Kidney epithelial cell (primary cell): ENCODE measurements around the gene ABL2. TPM values are rescaled to one million over a fixed set of nuclear protein-coding genes. Genes with fewer than 3 reads are reported as not detected.
"Not testable (repeated sequence)": the region's sequence is repeated elsewhere in the genome, so short reads cannot be mapped to it uniquely, and the experiment has no call there.

Source experiments
- DNase-seq: peaks from one replicate; pipeline ENCODE4 v3.0.0-alpha.2; 2010; ENCODE audit warnings: low read depth
- H3K27me3 ChIP-seq: 2 replicates; pipeline ENCODE4 v1.6.0; 2011; ENCODE audit warnings: low read length; ENCODE audit not compliant: control insufficient read depth, insufficient read depth
- H3K36me3 ChIP-seq: 2 replicates; pipeline ENCODE4 v1.5.1; 2011; ENCODE audit warnings: low read length; ENCODE audit not compliant: control insufficient read depth, insufficient read depth
- H3K4me3 ChIP-seq: 2 replicates; pipeline ENCODE4 v1.5.1; 2011; ENCODE audit warnings: low read depth, mild to moderate bottlenecking, control low read depth, low read length
- total RNA-seq: library from RNA; depleted of rRNA; stranded (reverse); fragments of >200 nt; gene quantifications from 2 replicates; pipeline ENCODE4 v1.2.3, GENCODE V29; 2015
- TF ChIP-seq, protein P1 (sequence below): IDR thresholded peaks from 2 replicates; pipeline ENCODE4 v1.5.1; 2011; ENCODE audit warnings: mild to moderate bottlenecking, moderate library complexity, low read length, control low read depth, inconsistent platforms; ENCODE audit not compliant: insufficient read depth, poor library complexity, severe bottlenecking

ABL2 gene
- total RNA-seq, 1 donor from 2014 or later: 47.4 TPM

DNA sequence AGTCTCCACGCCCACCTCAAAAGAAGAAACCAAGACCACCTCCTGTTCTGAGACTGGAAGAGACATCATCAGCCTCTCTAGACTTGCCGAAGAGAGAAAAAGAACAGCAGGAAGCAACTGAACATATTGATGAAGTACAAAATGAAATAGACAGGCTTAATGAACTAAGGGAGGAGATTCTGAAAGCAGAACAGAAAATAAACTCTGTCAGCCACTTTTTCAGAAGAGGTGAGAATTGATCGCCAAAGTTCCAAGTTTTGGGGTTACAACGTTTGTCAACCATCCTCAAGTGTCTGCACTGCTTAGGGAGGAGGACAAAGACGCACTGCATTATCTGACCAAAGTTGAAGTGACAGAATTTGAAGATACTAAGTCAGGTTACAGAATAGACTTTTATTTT is 45.6 kb downstream of the ABL2 start:
- Histone ChIP-seq H3K36me3 (no peaks in the 10 kb centered on the region), H3K4me3 (no peak overlapping the region), H3K27me3 (no peaks in the 10 kb centered on the region)
- no peak for DNase-seq
- TF ChIP-seq, protein P1, sequence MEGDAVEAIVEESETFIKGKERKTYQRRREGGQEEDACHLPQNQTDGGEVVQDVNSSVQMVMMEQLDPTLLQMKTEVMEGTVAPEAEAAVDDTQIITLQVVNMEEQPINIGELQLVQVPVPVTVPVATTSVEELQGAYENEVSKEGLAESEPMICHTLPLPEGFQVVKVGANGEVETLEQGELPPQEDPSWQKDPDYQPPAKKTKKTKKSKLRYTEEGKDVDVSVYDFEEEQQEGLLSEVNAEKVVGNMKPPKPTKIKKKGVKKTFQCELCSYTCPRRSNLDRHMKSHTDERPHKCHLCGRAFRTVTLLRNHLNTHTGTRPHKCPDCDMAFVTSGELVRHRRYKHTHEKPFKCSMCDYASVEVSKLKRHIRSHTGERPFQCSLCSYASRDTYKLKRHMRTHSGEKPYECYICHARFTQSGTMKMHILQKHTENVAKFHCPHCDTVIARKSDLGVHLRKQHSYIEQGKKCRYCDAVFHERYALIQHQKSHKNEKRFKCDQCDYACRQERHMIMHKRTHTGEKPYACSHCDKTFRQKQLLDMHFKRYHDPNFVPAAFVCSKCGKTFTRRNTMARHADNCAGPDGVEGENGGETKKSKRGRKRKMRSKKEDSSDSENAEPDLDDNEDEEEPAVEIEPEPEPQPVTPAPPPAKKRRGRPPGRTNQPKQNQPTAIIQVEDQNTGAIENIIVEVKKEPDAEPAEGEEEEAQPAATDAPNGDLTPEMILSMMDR: no peak

DNA sequence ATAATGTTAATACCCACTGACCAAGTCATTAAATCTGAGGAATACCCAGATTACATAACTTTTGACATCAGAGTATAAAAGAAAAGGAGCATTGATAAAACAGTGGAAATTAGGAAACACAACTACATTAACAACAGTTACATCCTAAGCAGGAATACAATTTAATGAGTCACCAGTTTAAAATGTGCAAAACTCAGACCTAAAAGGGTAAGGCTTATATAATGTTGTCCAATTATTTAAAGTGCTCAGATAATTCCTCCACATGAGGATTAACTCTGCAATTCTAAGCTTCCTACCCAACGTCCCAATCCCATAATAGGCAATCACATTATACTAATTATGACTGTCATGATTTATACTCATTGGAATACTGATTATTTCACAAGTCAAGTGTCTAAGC is 50.5 kb downstream of the ABL2 start:
- TF ChIP-seq, protein P1: no peak
- Histone ChIP-seq H3K4me3 (no peak overlapping the region), H3K36me3 (no peaks in the 10 kb centered on the region), H3K27me3 (no peaks in the 10 kb centered on the region)
- no peak for DNase-seq

DNA sequence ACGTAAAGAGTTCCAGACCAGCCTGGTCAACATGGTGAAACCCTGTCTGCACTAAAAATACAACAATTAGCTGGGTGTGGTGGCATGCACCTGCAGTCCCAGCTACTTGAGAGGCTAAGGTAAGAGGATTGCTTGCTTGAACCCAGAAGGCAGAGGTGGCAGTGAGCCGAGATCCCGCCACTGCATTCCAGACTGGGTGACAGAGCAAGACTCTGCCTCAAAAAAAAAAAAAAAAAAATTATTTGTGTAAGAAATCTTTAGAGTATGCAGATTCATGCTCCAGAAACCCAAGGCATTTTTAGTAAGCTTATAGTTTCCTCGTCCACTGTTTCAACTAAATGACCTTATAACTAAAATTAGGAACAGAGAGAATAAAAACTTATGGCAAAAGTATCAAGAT is 51.3 kb downstream of the ABL2 start:
- Histone ChIP-seq H3K36me3 (no peaks in the 10 kb centered on the region), H3K4me3 (no peak overlapping the region), H3K27me3 (no peaks in the 10 kb centered on the region)
- TF ChIP-seq, protein P1: no peak
- DNase-seq: no peak

DNA sequence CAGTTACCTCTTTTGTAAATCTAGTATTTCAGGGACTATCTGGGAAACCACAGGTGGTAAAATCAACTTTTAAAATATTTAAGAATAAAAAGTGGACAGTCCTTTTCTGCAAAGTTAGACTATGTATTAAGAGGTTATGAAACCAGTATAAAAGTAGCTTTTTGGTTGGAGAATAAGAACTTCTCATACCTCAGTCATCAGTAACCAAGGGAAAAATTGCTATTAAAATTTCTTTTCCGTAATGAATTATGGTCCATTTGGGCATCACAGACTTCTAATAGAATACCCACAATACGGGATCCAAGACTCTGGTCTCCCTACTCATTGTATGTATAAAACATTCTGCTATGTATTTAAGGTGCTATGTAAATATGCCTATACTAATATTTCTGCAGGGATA is 51.9 kb downstream of the ABL2 start:
- TF ChIP-seq, protein P1: no peak
- no peak for DNase-seq
- no peaks in the 10 kb centered on the region for H3K27me3 ChIP-seq
- H3K4me3 ChIP-seq: no peak overlapping the region
- no peaks in the 10 kb centered on the region for H3K36me3 ChIP-seq

DNA sequence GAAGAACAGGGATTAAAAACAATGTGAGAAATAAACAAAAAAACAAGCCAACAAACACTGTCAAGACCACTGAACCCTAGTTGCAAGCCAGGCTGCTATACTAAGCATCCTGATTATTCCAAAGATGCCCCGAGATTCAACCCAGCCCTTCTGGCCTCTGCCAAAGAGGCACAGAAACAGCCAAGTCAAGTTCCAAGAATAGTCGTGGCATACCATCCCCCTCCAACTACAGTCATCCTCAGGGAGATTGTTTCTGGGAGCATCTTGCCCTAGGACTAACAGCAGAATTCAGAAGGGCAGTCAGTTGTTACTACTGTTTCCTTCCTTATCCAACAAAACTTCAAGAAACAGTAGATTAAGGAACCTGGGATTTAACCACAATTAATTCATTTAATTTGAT is 52.3 kb downstream of the ABL2 start:
- no peak for DNase-seq
- Histone ChIP-seq H3K27me3 (no peaks in the 10 kb centered on the region), H3K4me3 (no peak overlapping the region), H3K36me3 (no peaks in the 10 kb centered on the region)
- TF ChIP-seq, protein P1: no peak

DNA sequence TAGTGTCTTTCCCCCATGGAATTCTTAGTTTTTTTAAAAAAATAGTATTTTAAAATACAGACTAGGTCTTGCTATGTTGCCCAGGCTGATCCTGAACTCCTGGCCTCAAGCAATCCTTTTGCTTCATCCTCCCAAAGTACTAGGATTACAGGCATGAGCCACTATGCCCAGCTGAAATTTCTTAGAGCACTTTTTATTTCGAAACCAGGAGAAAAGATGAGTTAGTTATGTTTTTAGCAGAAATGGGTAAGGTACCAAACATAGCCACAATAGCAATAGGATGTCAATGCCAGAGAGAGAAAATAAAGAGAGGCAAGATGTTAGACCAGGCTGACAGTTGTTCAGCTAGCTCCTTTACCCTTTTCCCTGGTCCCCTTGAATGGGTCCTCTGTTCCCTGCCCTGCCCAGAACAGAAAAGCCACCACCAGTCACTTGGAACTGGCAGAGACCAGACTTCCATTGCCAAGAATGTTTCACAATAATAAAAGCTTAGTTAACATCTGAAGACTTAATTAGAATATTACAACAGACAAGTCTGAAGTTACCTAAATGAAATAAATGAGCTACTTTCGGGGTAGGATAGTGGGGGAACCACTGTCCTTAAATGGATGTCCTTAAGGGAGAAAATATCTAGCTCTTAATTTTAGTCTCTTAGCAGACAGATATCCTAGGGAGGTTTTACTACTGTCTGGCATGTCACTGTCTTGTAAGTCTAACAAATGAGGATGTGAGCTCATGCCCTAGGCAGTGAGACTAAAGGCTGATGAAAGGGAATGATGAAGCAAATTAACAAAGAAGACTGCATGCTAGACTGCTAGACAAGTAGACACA is 54.3 kb downstream of the ABL2 start:
- no peak for DNase-seq
- TF ChIP-seq, protein P1: no peak
- H3K36me3 ChIP-seq: no peaks in the 10 kb centered on the region
- H3K4me3 ChIP-seq: no peak overlapping the region
- no peaks in the 10 kb centered on the region for H3K27me3 ChIP-seq

DNA sequence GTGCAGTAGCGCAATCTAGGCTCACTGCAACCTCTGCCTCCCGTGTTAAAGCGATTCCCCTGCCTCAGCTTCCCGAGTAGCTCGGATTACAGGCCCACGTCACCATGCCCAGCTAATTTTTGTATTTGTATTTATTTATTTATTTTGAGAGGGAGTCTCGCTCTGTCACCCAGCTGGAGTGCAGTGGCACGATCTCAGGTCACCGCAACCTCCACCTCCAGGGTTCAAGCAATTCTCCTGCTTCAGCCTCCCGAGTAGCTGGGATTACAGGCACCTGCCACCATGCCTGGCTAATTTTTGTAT is 59.1 kb downstream of the ABL2 start:
- H3K27me3 ChIP-seq, H3K4me3 ChIP-seq, H3K36me3 ChIP-seq, DNase-seq: not testable (repeated sequence)
